Measurements from ENCODE around the gene PI4KA.

- TF ChIP-seq CTCF (IDR thresholded peaks at IDR 0.05) (peak in 1 of 3 donors; percentile 44), POLR2AphosphoS5 (IDR thresholded peaks at IDR 0.05) (peak; percentile 65 to 89 (median 74))
Measured at GRCh38 chr22:20858615-20859416, at the start of gene PI4KA, which contains the start of gene SNAP29.

All from breast epithelium (tissue), 3 donors.